SK-N-SH (cell line): ENCODE data around the gene TAMM41. TPM values are rescaled to one million over a fixed set of nuclear protein-coding genes. Genes with fewer than 3 reads are reported as not detected.

ENCODE experiments used
- CTCF ChIA-PET: fragments of 300-600, 350-600 bp; formaldehyde crosslinking; extraction: SDS; loops from one replicate; lab custom pipeline; 2021; lab: Yijun Ruan, JAX
- POLR2A ChIA-PET: fragments of 350-600 bp; sonication (Branson Sonifier 250); formaldehyde crosslinking; extraction: SDS; loops from one replicate; lab custom pipeline; 2020; ENCODE audit warnings: antibody characterized with exemption, inconsistent platforms; lab: Yijun Ruan, JAX
- DNase-seq: peaks from one replicate; pipeline ENCODE4 v3.0.0; 2012
- H2AFZ ChIP-seq: fragments of 200-600 bp; sonication (generic); 2 replicates; pipeline ENCODE4 v1.8.1; 2016; ENCODE audit warnings: antibody characterized with exemption, mild to moderate bottlenecking, low read depth
- H3F3A ChIP-seq: fragments of 200-600 bp; sonication (generic); replicated peaks from 2 replicates; pipeline ENCODE3; 2016; ENCODE audit warnings: antibody characterized with exemption, mild to moderate bottlenecking; ENCODE audit not compliant: insufficient read depth
- H3K27ac ChIP-seq, 2 experiments: fragments of 200-500 bp in 1 of 2; fragments of 200-600 bp in 1 of 2; sonication (Bioruptor generic) in 1 of 2; sonication (generic), shearing (Covaris generic) in 1 of 2; 2 replicates each; pipeline versions ENCODE4 v1.5.1 to v1.6.1; 2014 to 2016; ENCODE audit warnings: low read depth in 2 of 2, inconsistent platforms in 1 of 2, low read length in 1 of 2, mild to moderate bottlenecking in 1 of 2, mixed read lengths in 1 of 2
- H3K27me3 ChIP-seq: fragments of 200-600 bp; sonication (generic), shearing (Covaris generic); 2 replicates; pipeline ENCODE4 v1.6.1; 2016; ENCODE audit warnings: mixed run types; ENCODE audit not compliant: insufficient read depth
- H3K36me3 ChIP-seq, 2 experiments: fragments of 200-500 bp in 1 of 2; fragments of 200-600 bp in 1 of 2; sonication (Bioruptor generic) in 1 of 2; sonication (generic) in 1 of 2; replicated peaks in 1 of 2; 2 replicates each; pipeline versions ENCODE3 to v1.5.1; 2014 to 2016; ENCODE audit warnings: low read length in 1 of 2, mild to moderate bottlenecking in 1 of 2; ENCODE audit not compliant: insufficient read depth in 2 of 2, control insufficient read depth in 1 of 2
- H3K4me1 ChIP-seq, 2 experiments: fragments of 200-500 bp in 1 of 2; fragments of 200-600 bp in 1 of 2; sonication (Bioruptor generic) in 1 of 2; sonication (generic), shearing (Covaris generic) in 1 of 2; 2 replicates each; pipeline versions ENCODE4 v1.5.1 to v1.6.1; 2014 to 2016; ENCODE audit warnings: low read depth in 1 of 2, low read length in 1 of 2, mixed run types in 1 of 2; ENCODE audit not compliant: insufficient read depth in 2 of 2, control insufficient read depth in 1 of 2
- H3K4me2 ChIP-seq: fragments of 200-600 bp; sonication (generic), shearing (Covaris generic); 2 replicates; pipeline ENCODE4 v1.6.1; 2017; ENCODE audit warnings: mixed run types
- H3K4me3 ChIP-seq, 2 experiments: fragments of 200-500 bp in 1 of 2; fragments of 200-600 bp in 1 of 2; sonication (Bioruptor generic) in 1 of 2; sonication (generic), shearing (Covaris generic) in 1 of 2; 2 replicates each; pipeline versions ENCODE4 v1.5.1 to v1.8.1; 2014 to 2016; ENCODE audit warnings: low read depth in 2 of 2, inconsistent platforms in 1 of 2, low read length in 1 of 2, mild to moderate bottlenecking in 1 of 2, mixed read lengths in 1 of 2, moderate library complexity in 1 of 2
- H3K79me2 ChIP-seq: fragments of 200-600 bp; sonication (generic); 2 replicates; pipeline ENCODE4 v1.8.1; 2017; ENCODE audit warnings: mild to moderate bottlenecking; ENCODE audit not compliant: insufficient read depth
- H3K9ac ChIP-seq: fragments of 200-600 bp; sonication (generic); 2 replicates; pipeline ENCODE4 v1.6.1; 2017; ENCODE audit warnings: mixed run types
- H3K9me2 ChIP-seq: fragments of 200-600 bp; sonication (generic); 2 replicates; pipeline ENCODE4 v1.6.1; 2017; ENCODE audit warnings: mixed run types
- H3K9me3 ChIP-seq: fragments of 200-600 bp; sonication (generic); 2 replicates; pipeline ENCODE4 v1.6.1; 2017; ENCODE audit warnings: mixed run types, mild to moderate bottlenecking, moderate library complexity
- H4K20me1 ChIP-seq: fragments of 200-600 bp; sonication (generic); 2 replicates; pipeline ENCODE4 v1.6.1; 2017; ENCODE audit warnings: mild to moderate bottlenecking, mixed run types; ENCODE audit not compliant: insufficient read depth
- CTCF ChIP-seq: fragments of 200-600 bp; sonication (generic); IDR thresholded peaks from 2 replicates; pipeline ENCODE4 v1.6.1; 2017; ENCODE audit warnings: antibody characterized with exemption, mild to moderate bottlenecking, moderate library complexity
- EP300 ChIP-seq, 2 experiments: IDR thresholded peaks; 2 replicates each; pipeline versions ENCODE4 v1.4.0 to v1.6.1; 2012; ENCODE audit warnings: borderline replicate concordance in 1 of 2, low read depth in 1 of 2, low read length in 1 of 2
- EZH2phosphoT487 ChIP-seq: fragments of 200-600 bp; sonication (generic); IDR thresholded peaks from 2 replicates; pipeline ENCODE4 v1.6.1; 2017; ENCODE audit warnings: low read depth, mixed run types, mild to moderate bottlenecking, antibody characterized with exemption, moderate library complexity, borderline replicate concordance
- FOSL2 ChIP-seq: IDR thresholded peaks from 2 replicates; pipeline ENCODE4 v1.4.0; 2012; ENCODE audit warnings: low read depth, mild to moderate bottlenecking, moderate library complexity, borderline replicate concordance
- IRF3 ChIP-seq: fragments of 150-350 bp; IDR thresholded peaks from 2 replicates; pipeline ENCODE4 v1.6.1; 2016; ENCODE audit warnings: mild to moderate bottlenecking, low read depth, low read length
- MEF2A ChIP-seq: IDR thresholded peaks from 2 replicates; pipeline ENCODE4 v1.4.0; 2012; ENCODE audit warnings: low read depth, borderline replicate concordance
- NFIC ChIP-seq: IDR thresholded peaks from 2 replicates; pipeline ENCODE4 v1.4.0; 2012; ENCODE audit warnings: borderline replicate concordance
- PBX3 ChIP-seq: IDR thresholded peaks from 2 replicates; pipeline ENCODE4; 2012
- POLR2AphosphoS5 ChIP-seq: IDR thresholded peaks from 2 replicates; pipeline ENCODE4 v1.6.1; 2012; ENCODE audit warnings: low read depth, low read length
- RAD21 ChIP-seq: IDR thresholded peaks from 2 replicates; pipeline ENCODE4 v1.6.1; 2012; ENCODE audit warnings: mild to moderate bottlenecking, low read length
- RFX5 ChIP-seq: IDR thresholded peaks from 2 replicates; pipeline ENCODE4 v1.6.1; 2012; ENCODE audit warnings: mild to moderate bottlenecking, improper control_type of control experiment, low read length
- SIN3A ChIP-seq: IDR thresholded peaks from 2 replicates; pipeline ENCODE4 v1.6.1; 2012; ENCODE audit warnings: low read depth, mild to moderate bottlenecking, low read length, moderate library complexity, borderline replicate concordance
- TEAD4 ChIP-seq: IDR thresholded peaks from 2 replicates; pipeline ENCODE4 v1.4.0; 2012; ENCODE audit warnings: mild to moderate bottlenecking, borderline replicate concordance; ENCODE audit not compliant: insufficient read depth
- WGBS: methylation state at CpG from one replicate; pipeline ENCODE4 v1.1.6; 2017; ENCODE audit warnings: low lambda C conversion rate; 5-methylcytosine and 5-hydroxymethylcytosine counted together
- polyA plus RNA-seq, 3 experiments: library from polyadenylated mRNA; depleted of rRNA; stranded (reverse); fragments of >200 nt; gene quantifications; 2 replicates each; pipeline ENCODE4 v1.2.3, GENCODE V29; 2012

TAMM41 gene
- polyA plus RNA-seq, 1 of the 3 experiments (the other 2 are of a cell fraction): 14.3 TPM

GRCh38 chr3:11794927-11795326 lies 51.8 kb downstream of the TAMM41 start (continued):
- TF ChIP-seq MEF2A (no peak), RFX5 (no peak), POLR2AphosphoS5 (no peak), FOSL2 (no peak), EZH2phosphoT487 (no peak), NFIC (no peak), PBX3 (no peak)
- TF ChIP-seq, all 33 proteins: peak for 0

GRCh38 chr3:11791339-11792200 lies 55.1 kb downstream of the TAMM41 start:
- Histone ChIP-seq H3K4me2 (no peak overlapping the region), H3K9ac (no peak overlapping the region), H3K4me1 (no peaks in the 10 kb centered on the region), H3K27me3 (no peaks in the 10 kb centered on the region), H4K20me1 (no peaks in the 10 kb centered on the region), H3F3A (no peaks in the 10 kb centered on the region), H3K4me3 (no peak overlapping the region), H3K27ac (no peak overlapping the region), H3K9me2 (no peaks in the 10 kb centered on the region), H3K36me3 (peaks cover 25 to 38% of the 10 kb centered on the region in 2 experiments), H2AFZ (no peak overlapping the region), H3K9me3 (no peaks in the 10 kb centered on the region), H3K79me2 (peaks cover 3% of the 10 kb centered on the region; the same call in 1 of the 2 replicates)
- CTCF ChIA-PET: interaction anchor here (1.0 to 1.1 kb wide), 2 partner anchors 9 to 44 kb away, joined by 3 read pairs; no protein-coding TSS in a partner anchor
- 87% methylated on average over 6 of the region's 6 CpGs for WGBS
- DNase-seq: no peak
- TF ChIP-seq CTCF (no peak), RFX5 (no peak), SIN3A (no peak), NFIC (no peak), TEAD4 (no peak), IRF3 (no peak), EP300 (IDR thresholded peaks at IDR 0.05; ENCODE audit: borderline replicate concordance in 1 of 2, low read depth in 1 of 2, low read length in 1 of 2) (no peak), RAD21 (no peak), FOSL2 (no peak), POLR2AphosphoS5 (no peak)
- POLR2A ChIA-PET: interaction anchor here (1.2 kb wide), 1 partner anchor 9 kb away, joined by 3 read pairs; no protein-coding TSS in a partner anchor
